ENCODE data around the gene ACHE.
"Not testable (repeated sequence)": the region's sequence is repeated elsewhere in the genome, so short reads cannot be mapped to it uniquely, and the experiment has no call there.

DNA sequence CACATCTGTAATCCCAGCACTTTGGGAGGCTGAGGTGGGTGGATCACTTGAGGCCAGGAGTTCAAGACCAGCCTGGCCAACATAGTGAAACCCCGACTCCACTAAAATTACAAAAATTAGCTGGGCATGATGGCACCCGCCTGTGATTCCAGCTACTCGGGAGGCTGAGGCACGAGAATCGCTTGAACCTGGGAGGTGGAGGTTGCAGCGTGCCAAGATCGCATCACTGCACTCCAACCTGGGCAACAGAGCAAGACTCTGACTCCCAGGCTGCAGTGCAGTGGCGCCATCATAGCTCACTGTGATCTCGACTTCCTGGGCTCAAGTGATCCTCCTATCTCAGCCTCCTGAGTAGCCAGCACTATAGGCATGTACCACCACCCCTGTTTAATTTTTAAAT lies 40.8 kb downstream of the ACHE start:
- TF ChIP-seq, protein P1, sequence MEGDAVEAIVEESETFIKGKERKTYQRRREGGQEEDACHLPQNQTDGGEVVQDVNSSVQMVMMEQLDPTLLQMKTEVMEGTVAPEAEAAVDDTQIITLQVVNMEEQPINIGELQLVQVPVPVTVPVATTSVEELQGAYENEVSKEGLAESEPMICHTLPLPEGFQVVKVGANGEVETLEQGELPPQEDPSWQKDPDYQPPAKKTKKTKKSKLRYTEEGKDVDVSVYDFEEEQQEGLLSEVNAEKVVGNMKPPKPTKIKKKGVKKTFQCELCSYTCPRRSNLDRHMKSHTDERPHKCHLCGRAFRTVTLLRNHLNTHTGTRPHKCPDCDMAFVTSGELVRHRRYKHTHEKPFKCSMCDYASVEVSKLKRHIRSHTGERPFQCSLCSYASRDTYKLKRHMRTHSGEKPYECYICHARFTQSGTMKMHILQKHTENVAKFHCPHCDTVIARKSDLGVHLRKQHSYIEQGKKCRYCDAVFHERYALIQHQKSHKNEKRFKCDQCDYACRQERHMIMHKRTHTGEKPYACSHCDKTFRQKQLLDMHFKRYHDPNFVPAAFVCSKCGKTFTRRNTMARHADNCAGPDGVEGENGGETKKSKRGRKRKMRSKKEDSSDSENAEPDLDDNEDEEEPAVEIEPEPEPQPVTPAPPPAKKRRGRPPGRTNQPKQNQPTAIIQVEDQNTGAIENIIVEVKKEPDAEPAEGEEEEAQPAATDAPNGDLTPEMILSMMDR (IDR thresholded peaks at IDR 0.05; ENCODE audit: low read depth, low read length) = not testable (repeated sequence)
- TF ChIP-seq EZH2phosphoT487 (IDR thresholded peaks at IDR 0.05; ENCODE audit: low read depth) = not testable (repeated sequence)

Measured in OCI-LY3 (cell line).